Measurements from ENCODE around the gene NDUFB10. TPM values are rescaled to one million over a fixed set of nuclear protein-coding genes. Genes with fewer than 3 reads are reported as not detected.
"Not testable (repeated sequence)": the region's sequence is repeated elsewhere in the genome, so short reads cannot be mapped to it uniquely, and the experiment has no call there.

NDUFB10 gene
- total RNA-seq, 1 experiment from 2014 or later: 190 TPM

GRCh38 chr16:1960665-1961630 lies 1.6 kb downstream of the NDUFB10 start:
- no peak for TF ChIP-seq EZH2 (IDR thresholded peaks at IDR 0.05; ENCODE audit: low read depth)
- TF ChIP-seq CTCF (conservative IDR thresholded peaks at IDR 0.05): no peak
- H3K4me1 ChIP-seq (replicated peaks; ENCODE audit: insufficient read depth): peaks cover 15% of the 10 kb centered on the region
- no peaks in the 10 kb centered on the region for H3K27me3 ChIP-seq (ENCODE audit: insufficient read depth, low read depth)
- no peaks in the 10 kb centered on the region for H3K9me3 ChIP-seq (ENCODE audit: insufficient read depth, low read depth)
- H3K27ac ChIP-seq: peak overlapping the region; percentile 1
- peak in 1 of 2 experiments; percentile 60 for DNase-seq
- H3K79me2 ChIP-seq (ENCODE audit: low read depth): peaks cover 61% of the 10 kb centered on the region
- TSS peak; percentile 0 for BruUV-seq (replicated peaks)
- ChIA-PET POLR2A (ENCODE audit: unreplicated experiment) (interaction anchor here (0.6 to 1.2 kb wide), 2 partner anchors 11 to 618 kb away, joined by 8 to 20 read pairs; partner anchors contain the start of gene TBL3), CTCF (interaction anchor here (0.6 to 0.7 kb wide), 2 partner anchors 32 to 712 kb away, joined by 3 to 4 read pairs; no protein-coding TSS in a partner anchor)
- no peak overlapping the region for H2AFZ ChIP-seq
- intact Hi-C loops (cut with micrococcal nuclease; ENCODE audit: unreplicated experiment): loop anchor here (5.0 kb wide), 1 partner anchor 189 kb away; the partner anchor contains the start of genes EME2, MRPS34 and NME3
- peaks cover 37% of the 10 kb centered on the region for H4K20me1 ChIP-seq (ENCODE audit: insufficient read depth)
- peak overlapping the region; percentile 95; the same call in 1 of the 2 replicates for H3K4me3 ChIP-seq
- H3F3A ChIP-seq (ENCODE audit: insufficient read depth, low read depth): peaks cover 47% of the 10 kb centered on the region
- peaks cover 22% of the 10 kb centered on the region for H3K36me3 ChIP-seq (ENCODE audit: low read depth)
- peak overlapping the region; percentile 92 for H3K4me2 ChIP-seq
- H3K9me2 ChIP-seq (ENCODE audit: insufficient read depth): no peaks in the 10 kb centered on the region

- peaks cover 66% of the 10 kb centered on the region for H3K79me2 ChIP-seq (ENCODE audit: low read depth)
- 0 out of 2 replicates have a peak overlapping the region, but pooled peaks have one; percentile 94 for H3K27ac ChIP-seq
- POLR2A ChIA-PET (ENCODE audit: unreplicated experiment): no interaction called here
- intact Hi-C loops (cut with micrococcal nuclease; ENCODE audit: unreplicated experiment): loop anchor here (5.0 kb wide), 1 partner anchor 189 kb away; the partner anchor contains the start of genes EME2, MRPS34 and NME3
- H3F3A ChIP-seq (ENCODE audit: insufficient read depth, low read depth): peaks cover 47% of the 10 kb centered on the region
- TF ChIP-seq EZH2 (IDR thresholded peaks at IDR 0.05; ENCODE audit: low read depth): no peak
- TF ChIP-seq CTCF (conservative IDR thresholded peaks at IDR 0.05): no peak
- peak overlapping the region; percentile 92 for H3K4me2 ChIP-seq
- CTCF ChIA-PET: no interaction called here
- BruUV-seq (replicated peaks): no TSS peak
- H3K27me3 ChIP-seq (ENCODE audit: insufficient read depth, low read depth): no peaks in the 10 kb centered on the region
- no peaks in the 10 kb centered on the region for H3K9me3 ChIP-seq (ENCODE audit: insufficient read depth, low read depth)
- H4K20me1 ChIP-seq (ENCODE audit: insufficient read depth): peaks cover 37% of the 10 kb centered on the region
- H3K4me3 ChIP-seq: peak overlapping the region; percentile 39; the same call in 1 of the 2 replicates
- H3K9me2 ChIP-seq (ENCODE audit: insufficient read depth): no peaks in the 10 kb centered on the region
- H3K36me3 ChIP-seq (ENCODE audit: low read depth): peaks cover 22% of the 10 kb centered on the region
- no peak for DNase-seq
- peaks cover 16% of the 10 kb centered on the region for H3K4me1 ChIP-seq (replicated peaks; ENCODE audit: insufficient read depth)
- H2AFZ ChIP-seq: no peak overlapping the region
These were observed 2.3 kb downstream of the NDUFB10 start for GRCh38 chr16:1961651-1962067.

- Histone ChIP-seq H3K4me1 (replicated peaks; ENCODE audit: insufficient read depth) (peaks cover 16% of the 10 kb centered on the region), H3K4me3 (peak overlapping the region; percentile 83), H3K4me2 (peak overlapping the region; percentile 92), H4K20me1 (ENCODE audit: insufficient read depth) (peaks cover 37% of the 10 kb centered on the region), H3K79me2 (ENCODE audit: low read depth) (peaks cover 69% of the 10 kb centered on the region), H3K36me3 (ENCODE audit: low read depth) (peaks cover 22% of the 10 kb centered on the region), H3F3A (ENCODE audit: insufficient read depth, low read depth) (peaks cover 47% of the 10 kb centered on the region), H3K27ac (peak overlapping the region; percentile 94)
- intact Hi-C loops (cut with micrococcal nuclease; ENCODE audit: unreplicated experiment): loop anchor here (5.0 kb wide), 1 partner anchor 190 kb away; the partner anchor contains the start of genes EME2, MRPS34 and NME3
- POLR2A ChIA-PET (ENCODE audit: unreplicated experiment); H3K9me2 ChIP-seq (ENCODE audit: insufficient read depth); H3K27me3 ChIP-seq (ENCODE audit: insufficient read depth, low read depth); BruUV-seq (replicated peaks); CTCF ChIA-PET; H3K9me3 ChIP-seq (ENCODE audit: insufficient read depth, low read depth); H2AFZ ChIP-seq; DNase-seq: not testable (repeated sequence)
These were observed 3.1 kb downstream of the NDUFB10 start for GRCh38 chr16:1962161-1963153.
